Measurements from ENCODE around the gene MKS1.

GRCh38 chr17:58267347-58268324 lies 48.6 kb upstream of the MKS1 start:
- TF ChIP-seq POLR2AphosphoS5 (IDR thresholded peaks at IDR 0.05; ENCODE audit: low read depth, low read length) (no peak), RAD21 (IDR thresholded peaks at IDR 0.05; ENCODE audit: low read depth) (no peak), ZNF274 (IDR thresholded peaks at IDR 0.05; ENCODE audit: low read depth, low read length) (no peak), POLR2A (IDR thresholded peaks at IDR 0.05; ENCODE audit: borderline replicate concordance, extremely low read depth, insufficient read depth, insufficient read length) (no peak)
- TF ChIP-seq, protein P1, sequence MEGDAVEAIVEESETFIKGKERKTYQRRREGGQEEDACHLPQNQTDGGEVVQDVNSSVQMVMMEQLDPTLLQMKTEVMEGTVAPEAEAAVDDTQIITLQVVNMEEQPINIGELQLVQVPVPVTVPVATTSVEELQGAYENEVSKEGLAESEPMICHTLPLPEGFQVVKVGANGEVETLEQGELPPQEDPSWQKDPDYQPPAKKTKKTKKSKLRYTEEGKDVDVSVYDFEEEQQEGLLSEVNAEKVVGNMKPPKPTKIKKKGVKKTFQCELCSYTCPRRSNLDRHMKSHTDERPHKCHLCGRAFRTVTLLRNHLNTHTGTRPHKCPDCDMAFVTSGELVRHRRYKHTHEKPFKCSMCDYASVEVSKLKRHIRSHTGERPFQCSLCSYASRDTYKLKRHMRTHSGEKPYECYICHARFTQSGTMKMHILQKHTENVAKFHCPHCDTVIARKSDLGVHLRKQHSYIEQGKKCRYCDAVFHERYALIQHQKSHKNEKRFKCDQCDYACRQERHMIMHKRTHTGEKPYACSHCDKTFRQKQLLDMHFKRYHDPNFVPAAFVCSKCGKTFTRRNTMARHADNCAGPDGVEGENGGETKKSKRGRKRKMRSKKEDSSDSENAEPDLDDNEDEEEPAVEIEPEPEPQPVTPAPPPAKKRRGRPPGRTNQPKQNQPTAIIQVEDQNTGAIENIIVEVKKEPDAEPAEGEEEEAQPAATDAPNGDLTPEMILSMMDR (IDR thresholded peaks at IDR 0.05 in 2 of 3, conservative IDR thresholded peaks at IDR 0.05 in 1 of 3; ENCODE audit: borderline replicate concordance in 1 of 3, insufficient read depth in 1 of 3, low read depth in 2 of 3, low read length in 2 of 3) = no peak
- TF ChIP-seq, protein P2, sequence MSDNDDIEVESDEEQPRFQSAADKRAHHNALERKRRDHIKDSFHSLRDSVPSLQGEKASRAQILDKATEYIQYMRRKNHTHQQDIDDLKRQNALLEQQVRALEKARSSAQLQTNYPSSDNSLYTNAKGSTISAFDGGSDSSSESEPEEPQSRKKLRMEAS (IDR thresholded peaks at IDR 0.05) = no peak

Data from HCT116 (cell line).